ENCODE data around the gene TMEM143.
A peak's percentile ranks its signal among the peaks of the same experiment; 100 is the strongest.
"Not testable (repeated sequence)": the region's sequence is repeated elsewhere in the genome, so short reads cannot be mapped to it uniquely, and the experiment has no call there.

The TMEM143 gene

GRCh38 chr19:48363810-48364597, at the start of gene TMEM143, which contains the start of gene SYNGR4:
TMEM143 (minus strand) TSS chr19:48363940; CDS start chr19:48363920, 20 bp downstream.
SYNGR4 (plus strand) TSS chr19:48364367; CDS start chr19:48365843, 1,476 bp downstream.
- peak; percentile 97 for DNase-seq

- no peak for DNase-seq
Observed at GRCh38 chr19:48405850-48406249, 42.1 kb upstream of the TMEM143 start.

- no peak for DNase-seq
Observed at GRCh38 chr19:48405010-48405659, 41.4 kb upstream of the TMEM143 start.

GRCh38 chr19:48403606-48404005, 39.9 kb upstream of the TMEM143 start:
- peak; percentile 36 for DNase-seq

GRCh38 chr19:48401287-48401686, 37.5 kb upstream of the TMEM143 start:
- DNase-seq, result no peak

GRCh38 chr19:48400018-48400742, 36.4 kb upstream of the TMEM143 start:
- peak; percentile 44 for DNase-seq

- peak; percentile 85 for DNase-seq
Observed at GRCh38 chr19:48398375-48399235, 34.9 kb upstream of the TMEM143 start.

- DNase-seq, result no peak
Observed at GRCh38 chr19:48398102-48398374, 34.3 kb upstream of the TMEM143 start.

GRCh38 chr19:48397263-48398101, 33.7 kb upstream of the TMEM143 start:
- no peak for DNase-seq

GRCh38 chr19:48396824-48397176, 33.1 kb upstream of the TMEM143 start:
- no peak for DNase-seq

GRCh38 chr19:48396016-48396823, 32.5 kb upstream of the TMEM143 start:
- DNase-seq, result no peak

- DNase-seq, result no peak
Observed at GRCh38 chr19:48395499-48395898, 31.8 kb upstream of the TMEM143 start.

GRCh38 chr19:48395170-48395455, 31.4 kb upstream of the TMEM143 start:
- DNase-seq, result no peak

- DNase-seq, result no peak
Observed at GRCh38 chr19:48394331-48395169, 30.8 kb upstream of the TMEM143 start.

GRCh38 chr19:48393559-48394330, 30.0 kb upstream of the TMEM143 start, which contains the start of gene GRIN2D:
GRIN2D (plus strand) TSS chr19:48393668; CDS start chr19:48398393, 4,725 bp downstream.
- DNase-seq, result peak; percentile 24

GRCh38 chr19:48392860-48393558, 29.3 kb upstream of the TMEM143 start:
- DNase-seq, result no peak

GRCh38 chr19:48392006-48392344, 28.2 kb upstream of the TMEM143 start:
- not testable (repeated sequence) for DNase-seq

- peak; percentile 71 for DNase-seq
Observed at GRCh38 chr19:48391100-48392005, 27.6 kb upstream of the TMEM143 start, which contains the start of gene KDELR1. KDELR1 (minus strand) TSS chr19:48391551; CDS start chr19:48391358, 193 bp downstream.
